Activated CD4-positive, alpha-beta T cell treated with anti-CD3 and anti-CD28 coated beads, Interleukin-2, amount 10 ng/mL, durations not matched to agents 7 days and 5 days (primary cell): ENCODE data around the gene LDB2. TPM values are rescaled to one million over a fixed set of nuclear protein-coding genes. Genes with fewer than 3 reads are reported as not detected.

Experiments
- CTCF ChIA-PET: fragments of 350-600 bp; sonication (Branson Sonifier 250); formaldehyde crosslinking; loops from one replicate; lab custom pipeline; 2021; ENCODE audit warnings: antibody characterized with exemption; lab: Charles Lee
- POLR2A ChIA-PET: fragments of 350-600 bp; sonication (Branson Sonifier 250); formaldehyde crosslinking; loops from one replicate; lab custom pipeline; 2021; ENCODE audit warnings: antibody characterized with exemption; lab: Charles Lee
- DNase-seq: peaks from one replicate; pipeline ENCODE4 v3.0.0-alpha.2; 2020
- H3K27ac Mint-ChIP-seq: one replicate; pipeline ENCODE4 v1.8.0; 2021; ENCODE audit warnings: mild to moderate bottlenecking, moderate library complexity, mixed read lengths
- H3K27me3 Mint-ChIP-seq: one replicate; pipeline ENCODE4 v1.8.0; 2021; ENCODE audit warnings: mixed read lengths
- H3K36me3 Mint-ChIP-seq: one replicate; pipeline ENCODE4 v1.8.0; 2021; ENCODE audit warnings: low read depth, mixed read lengths
- H3K4me1 Mint-ChIP-seq: one replicate; pipeline ENCODE4 v1.8.0; 2021; ENCODE audit warnings: mixed read lengths
- H3K4me3 Mint-ChIP-seq: one replicate; pipeline ENCODE4 v1.8.0; 2021; ENCODE audit warnings: mild to moderate bottlenecking, moderate library complexity, mixed read lengths
- H3K9me3 Mint-ChIP-seq: one replicate; pipeline ENCODE4 v1.8.0; 2021; ENCODE audit warnings: mixed read lengths
- total RNA-seq, 2 experiments: library from RNA; stranded (reverse); gene quantifications; one replicate each; pipeline ENCODE4 v1.2.3, GENCODE V29; 2021

LDB2 gene
- total RNA-seq, 2 experiments from 2014 or later = not detected

GRCh38 chr4:16869594-16870245 lies 28.7 kb downstream of the LDB2 start:
- peaks cover 9% of the 10 kb centered on the region for H3K27me3 Mint-ChIP-seq
- H3K4me3 Mint-ChIP-seq = no peak overlapping the region
- ChIA-PET CTCF (no interaction called here), POLR2A (no interaction called here)
- no peaks in the 10 kb centered on the region for H3K36me3 Mint-ChIP-seq
- no peaks in the 10 kb centered on the region for H3K4me1 Mint-ChIP-seq
- DNase-seq = no peak
- H3K9me3 Mint-ChIP-seq = no peaks in the 10 kb centered on the region
- H3K27ac Mint-ChIP-seq = no peak overlapping the region

GRCh38 chr4:16868674-16869073 lies 29.8 kb downstream of the LDB2 start:
- ChIA-PET CTCF (no interaction called here), POLR2A (no interaction called here)
- H3K9me3 Mint-ChIP-seq = no peaks in the 10 kb centered on the region

GRCh38 chr4:16867827-16868226 lies 30.6 kb downstream of the LDB2 start:
- no peak overlapping the region for H3K27ac Mint-ChIP-seq
- ChIA-PET CTCF (no interaction called here), POLR2A (no interaction called here)
- no peak for DNase-seq
- H3K4me1 Mint-ChIP-seq = no peaks in the 10 kb centered on the region
- no peaks in the 10 kb centered on the region for H3K36me3 Mint-ChIP-seq
- H3K27me3 Mint-ChIP-seq = peaks cover 3% of the 10 kb centered on the region
- H3K9me3 Mint-ChIP-seq = no peaks in the 10 kb centered on the region
- no peak overlapping the region for H3K4me3 Mint-ChIP-seq

More at GRCh38 chr4:16868674-16869073, 29.8 kb downstream of the LDB2 start:
- no peaks in the 10 kb centered on the region for H3K4me1 Mint-ChIP-seq
- H3K36me3 Mint-ChIP-seq = no peaks in the 10 kb centered on the region
- no peak overlapping the region for H3K4me3 Mint-ChIP-seq
- no peak overlapping the region for H3K27ac Mint-ChIP-seq
- no peak for DNase-seq
- H3K27me3 Mint-ChIP-seq = peaks cover 5% of the 10 kb centered on the region

DNA sequence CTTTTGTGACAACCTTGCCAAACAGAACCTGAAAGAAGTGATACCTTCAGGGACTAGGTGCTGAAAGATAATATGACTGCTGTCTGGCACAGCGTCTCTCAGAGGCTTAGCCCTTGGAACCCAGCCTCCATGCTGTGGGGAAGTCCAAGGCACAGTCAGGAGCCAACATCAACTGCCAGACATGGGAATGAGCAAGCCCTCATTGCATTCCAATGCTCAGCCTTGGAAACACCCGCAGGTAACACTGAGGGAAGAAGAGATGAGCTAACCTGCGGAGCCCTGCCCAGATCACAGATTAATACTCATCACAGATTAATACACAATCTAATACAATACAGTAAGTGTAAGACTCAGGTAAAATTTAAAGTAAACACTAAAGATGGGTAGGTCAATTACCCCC lies 31.5 kb downstream of the LDB2 start:
- H3K27me3 Mint-ChIP-seq = no peaks in the 10 kb centered on the region
- CTCF ChIA-PET = no interaction called here
- H3K4me1 Mint-ChIP-seq = no peaks in the 10 kb centered on the region
- no peak for DNase-seq
- no peaks in the 10 kb centered on the region for H3K36me3 Mint-ChIP-seq
- H3K27ac Mint-ChIP-seq = no peak overlapping the region
- H3K4me3 Mint-ChIP-seq = no peak overlapping the region
- POLR2A ChIA-PET = no interaction called here
- H3K9me3 Mint-ChIP-seq = no peaks in the 10 kb centered on the region

DNA sequence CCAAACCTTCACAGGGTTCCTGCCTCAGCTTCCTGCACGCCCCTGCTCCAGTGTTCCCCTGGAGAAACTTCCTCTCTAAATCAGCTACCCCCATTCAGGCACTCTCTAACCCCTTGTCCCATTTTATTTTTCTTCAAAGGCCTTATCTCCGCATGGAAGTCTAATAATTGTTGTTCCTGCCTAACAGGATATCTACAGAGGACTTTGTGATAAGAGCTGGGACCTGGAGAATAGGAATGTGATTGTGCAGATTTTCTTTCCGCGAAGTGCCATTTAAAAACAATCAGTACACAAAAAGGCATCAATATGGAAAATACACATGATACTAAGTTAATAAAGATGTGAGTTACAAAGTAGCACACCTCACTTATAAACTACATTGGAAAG lies 32.6 kb downstream of the LDB2 start:
- Mint-ChIP-seq H3K4me1 (no peaks in the 10 kb centered on the region), H3K27me3 (no peaks in the 10 kb centered on the region), H3K9me3 (no peaks in the 10 kb centered on the region), H3K27ac (no peak overlapping the region), H3K4me3 (no peak overlapping the region), H3K36me3 (no peaks in the 10 kb centered on the region)
- no peak for DNase-seq
- CTCF ChIA-PET = no interaction called here
- POLR2A ChIA-PET = no interaction called here

DNA sequence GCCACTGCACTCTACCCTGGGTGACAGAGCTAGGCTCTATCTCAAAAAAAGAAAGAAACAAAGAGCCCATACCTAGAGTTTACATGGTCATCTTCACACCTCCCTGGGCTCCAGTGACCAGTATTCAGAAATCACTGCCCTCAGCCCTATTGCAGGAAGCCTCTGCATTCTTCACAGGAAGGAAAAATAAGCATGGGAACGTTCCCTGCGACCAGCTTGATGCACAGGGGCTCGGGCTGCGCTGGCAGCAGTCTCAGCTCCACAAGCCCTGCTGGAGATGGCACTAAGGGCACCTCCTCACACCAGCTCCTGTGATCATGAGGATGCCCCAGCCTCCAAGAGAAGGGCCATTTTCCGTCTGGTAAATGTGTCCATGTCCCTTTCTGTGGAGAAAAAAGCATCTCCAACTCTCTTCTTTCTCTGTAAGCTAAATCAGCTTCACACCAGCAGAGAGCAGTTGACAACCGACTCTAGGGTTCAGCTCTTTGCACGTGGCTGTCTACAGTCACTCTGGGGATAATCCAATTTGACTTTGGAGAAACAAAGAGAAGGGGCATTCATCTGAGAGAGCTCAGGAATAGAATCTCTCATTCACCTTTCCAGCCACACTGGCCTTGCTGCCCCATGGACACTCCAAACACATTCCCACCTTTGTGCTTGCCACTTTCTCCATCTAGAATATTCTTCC lies 33.1 kb downstream of the LDB2 start:
- Mint-ChIP-seq H3K27me3 (no peaks in the 10 kb centered on the region), H3K36me3 (no peaks in the 10 kb centered on the region), H3K27ac (no peak overlapping the region), H3K4me1 (no peaks in the 10 kb centered on the region), H3K4me3 (no peak overlapping the region), H3K9me3 (no peaks in the 10 kb centered on the region)
- CTCF ChIA-PET = no interaction called here
- POLR2A ChIA-PET = no interaction called here
- no peak for DNase-seq

GRCh38 chr4:16864199-16864598 lies 34.2 kb downstream of the LDB2 start:
- ChIA-PET POLR2A (no interaction called here), CTCF (no interaction called here)
- Mint-ChIP-seq H3K9me3 (no peaks in the 10 kb centered on the region), H3K4me3 (no peak overlapping the region), H3K36me3 (no peaks in the 10 kb centered on the region), H3K27ac (no peak overlapping the region), H3K4me1 (no peaks in the 10 kb centered on the region), H3K27me3 (no peaks in the 10 kb centered on the region)
- no peak for DNase-seq

GRCh38 chr4:16862697-16863096 lies 35.7 kb downstream of the LDB2 start:
- Mint-ChIP-seq H3K9me3 (no peaks in the 10 kb centered on the region), H3K27ac (no peak overlapping the region), H3K27me3 (no peaks in the 10 kb centered on the region), H3K36me3 (no peaks in the 10 kb centered on the region), H3K4me3 (no peak overlapping the region), H3K4me1 (no peaks in the 10 kb centered on the region)
- CTCF ChIA-PET = no interaction called here
- DNase-seq = no peak
- POLR2A ChIA-PET = no interaction called here

DNA sequence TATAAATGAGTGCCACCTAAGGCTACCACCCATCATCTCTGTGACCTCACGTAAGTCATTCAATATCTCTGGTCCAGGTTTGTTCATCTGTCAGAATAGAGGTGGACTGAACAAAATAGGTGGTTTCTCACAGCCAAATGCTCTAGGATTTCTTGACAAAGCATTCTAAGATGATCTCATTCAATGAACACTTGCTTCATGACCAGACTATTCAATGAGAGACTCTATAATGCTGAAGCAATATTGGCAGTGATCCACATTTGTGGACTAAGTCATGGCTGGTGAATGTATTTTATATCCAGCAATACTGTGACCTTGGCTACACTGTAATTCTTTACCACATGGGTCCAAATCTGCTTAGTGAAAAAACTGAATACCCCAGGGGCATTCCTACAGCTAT lies 37.9 kb downstream of the LDB2 start:
- H3K27me3 Mint-ChIP-seq = no peaks in the 10 kb centered on the region
- ChIA-PET CTCF (no interaction called here), POLR2A (no interaction called here)
- no peak overlapping the region for H3K27ac Mint-ChIP-seq
- no peak overlapping the region for H3K4me3 Mint-ChIP-seq
- no peak for DNase-seq
- H3K36me3 Mint-ChIP-seq = no peaks in the 10 kb centered on the region
- H3K9me3 Mint-ChIP-seq = no peaks in the 10 kb centered on the region
- H3K4me1 Mint-ChIP-seq = no peaks in the 10 kb centered on the region

GRCh38 chr4:16859031-16859430 lies 39.4 kb downstream of the LDB2 start:
- no peaks in the 10 kb centered on the region for H3K27me3 Mint-ChIP-seq
- H3K4me3 Mint-ChIP-seq = no peak overlapping the region
- H3K27ac Mint-ChIP-seq = no peak overlapping the region
- ChIA-PET CTCF (no interaction called here), POLR2A (no interaction called here)
- no peaks in the 10 kb centered on the region for H3K4me1 Mint-ChIP-seq
- no peaks in the 10 kb centered on the region for H3K9me3 Mint-ChIP-seq
- DNase-seq = no peak
- H3K36me3 Mint-ChIP-seq = no peaks in the 10 kb centered on the region

DNA sequence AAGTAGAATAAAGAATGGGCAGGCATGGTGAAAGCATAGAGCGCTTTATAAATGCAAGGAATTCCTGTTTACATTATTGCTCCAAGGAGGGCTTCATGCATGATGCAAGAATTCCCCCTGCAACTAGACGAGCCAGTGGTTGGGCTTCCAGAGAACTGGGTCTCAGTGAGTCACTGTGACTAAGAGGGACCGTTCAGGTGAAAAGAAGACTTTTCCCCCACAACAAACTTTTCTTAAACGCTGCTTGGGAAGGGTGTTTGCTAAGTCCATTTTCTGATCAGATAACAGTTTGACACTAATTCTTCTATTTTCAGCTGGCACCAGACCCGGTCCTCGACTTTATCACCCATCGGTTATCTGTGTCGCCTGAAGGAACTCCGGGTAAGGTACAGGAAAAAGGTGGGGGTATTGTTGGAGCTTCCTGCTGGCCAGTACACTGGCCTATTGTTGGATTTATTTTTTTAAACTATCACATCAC lies 40.1 kb downstream of the LDB2 start:
- H3K27ac Mint-ChIP-seq = no peak overlapping the region
- POLR2A ChIA-PET = no interaction called here
- H3K27me3 Mint-ChIP-seq = no peaks in the 10 kb centered on the region
- CTCF ChIA-PET = no interaction called here
- H3K4me3 Mint-ChIP-seq = no peak overlapping the region
- H3K36me3 Mint-ChIP-seq = no peaks in the 10 kb centered on the region
- no peak for DNase-seq
- H3K9me3 Mint-ChIP-seq = no peaks in the 10 kb centered on the region
- H3K4me1 Mint-ChIP-seq = no peaks in the 10 kb centered on the region

- H3K27ac Mint-ChIP-seq = no peak overlapping the region
- no peak for DNase-seq
- H3K4me1 Mint-ChIP-seq = no peaks in the 10 kb centered on the region
- no peaks in the 10 kb centered on the region for H3K36me3 Mint-ChIP-seq
- ChIA-PET POLR2A (no interaction called here), CTCF (no interaction called here)
- no peak overlapping the region for H3K4me3 Mint-ChIP-seq
- no peaks in the 10 kb centered on the region for H3K9me3 Mint-ChIP-seq
- no peaks in the 10 kb centered on the region for H3K27me3 Mint-ChIP-seq
These were observed 41.0 kb downstream of the LDB2 start for GRCh38 chr4:16857425-16857824.

DNA sequence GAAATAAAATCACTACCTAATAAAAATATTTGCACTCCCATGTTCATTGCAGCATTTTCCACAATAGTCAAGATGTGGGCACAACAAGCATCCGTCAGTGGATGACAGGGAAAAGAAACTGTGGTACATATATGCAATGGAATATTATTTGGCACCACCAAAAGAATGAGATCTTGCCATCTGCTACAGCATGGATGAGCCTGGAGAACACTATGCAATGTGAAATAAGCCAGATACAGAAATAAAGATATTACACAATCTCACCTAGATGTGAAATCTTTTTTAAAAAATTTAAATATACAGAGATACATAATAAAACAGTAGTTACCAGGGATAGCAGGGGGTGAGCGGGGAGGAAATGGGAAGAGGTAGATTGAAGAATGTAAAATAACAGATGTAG lies 44.8 kb downstream of the LDB2 start:
- no peaks in the 10 kb centered on the region for H3K4me1 Mint-ChIP-seq
- ChIA-PET POLR2A (no interaction called here), CTCF (no interaction called here)
- no peak for DNase-seq
- H3K27me3 Mint-ChIP-seq = no peaks in the 10 kb centered on the region
- H3K9me3 Mint-ChIP-seq = no peaks in the 10 kb centered on the region
- H3K4me3 Mint-ChIP-seq = no peak overlapping the region
- no peaks in the 10 kb centered on the region for H3K36me3 Mint-ChIP-seq
- H3K27ac Mint-ChIP-seq = no peak overlapping the region

DNA sequence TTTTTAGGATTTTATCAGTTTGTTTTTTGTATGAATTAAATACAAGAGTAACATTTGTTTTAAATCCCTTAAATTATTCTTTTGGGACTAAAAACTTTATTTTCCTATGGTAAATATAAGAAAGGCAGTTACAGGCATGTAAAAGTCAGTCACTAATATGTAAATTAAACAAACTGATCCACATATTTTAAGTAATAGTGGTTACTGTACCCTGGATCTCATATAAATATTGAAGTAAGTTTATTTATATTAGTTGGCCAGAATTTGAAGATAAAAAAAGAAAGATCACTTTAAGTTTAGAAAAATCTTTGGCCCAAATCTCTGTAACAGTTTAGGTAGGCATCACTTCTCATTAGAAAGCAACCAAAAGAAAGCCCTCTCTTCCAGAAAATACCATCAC lies 45.8 kb downstream of the LDB2 start:
- no peak overlapping the region for H3K27ac Mint-ChIP-seq
- H3K9me3 Mint-ChIP-seq = no peaks in the 10 kb centered on the region
- no peaks in the 10 kb centered on the region for H3K4me1 Mint-ChIP-seq
- H3K27me3 Mint-ChIP-seq = no peaks in the 10 kb centered on the region
- POLR2A ChIA-PET = no interaction called here
- DNase-seq = no peak
- no peaks in the 10 kb centered on the region for H3K36me3 Mint-ChIP-seq
- H3K4me3 Mint-ChIP-seq = no peak overlapping the region
- CTCF ChIA-PET = no interaction called here
